ENCODE measurements around the gene RACGAP1.
"Not testable (repeated sequence)": the region's sequence is repeated elsewhere in the genome, so short reads cannot be mapped to it uniquely, and the experiment has no call there.

The RACGAP1 gene

GRCh38 chr12:50024805-50025186, 498 bp downstream of the RACGAP1 start:
- peak; percentile 53 for DNase-seq

GRCh38 chr12:50024227-50024626, 1.1 kb downstream of the RACGAP1 start:
- DNase-seq: no peak

GRCh38 chr12:50022903-50023302, 2.4 kb downstream of the RACGAP1 start:
- no peak for DNase-seq

DNA sequence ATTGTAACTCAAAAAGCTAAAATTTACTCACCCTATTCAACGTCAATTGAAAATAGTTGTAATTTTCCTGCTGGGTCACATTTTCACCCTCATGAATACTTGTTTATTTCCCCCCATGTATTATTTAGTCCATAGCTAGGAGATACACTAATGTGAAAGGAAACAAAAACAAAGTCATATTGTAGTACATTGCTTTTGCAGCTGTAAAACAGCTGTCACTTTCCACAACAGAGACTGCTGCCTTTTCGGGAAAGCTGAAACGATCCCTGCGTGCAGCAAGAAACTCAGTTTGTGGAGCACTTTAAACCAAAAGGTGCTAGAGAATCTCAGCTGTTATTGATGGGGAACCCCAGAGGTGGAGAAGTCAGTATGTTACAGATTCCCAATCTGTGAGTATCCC, 4.3 kb downstream of the RACGAP1 start:
- no peak for DNase-seq

DNA sequence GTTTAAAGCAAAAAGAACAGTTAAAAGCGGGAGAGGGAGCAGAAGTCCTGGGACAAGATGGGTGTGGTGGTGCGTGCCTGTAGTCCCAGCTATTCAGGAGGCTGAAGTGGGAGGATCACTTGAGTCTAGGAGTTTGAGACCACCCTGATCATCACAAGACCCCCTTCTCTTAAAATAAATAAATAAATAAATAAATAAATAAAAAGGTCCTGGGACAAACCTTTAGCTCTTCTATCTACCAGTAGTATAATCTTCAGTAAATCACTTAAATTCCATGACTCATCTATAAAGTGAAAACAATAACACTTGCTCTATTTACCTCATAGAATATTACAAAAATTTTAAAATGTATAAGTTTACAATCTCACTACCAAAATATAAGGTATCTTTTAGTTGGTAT, 5.8 kb downstream of the RACGAP1 start:
- DNase-seq: no peak

DNA sequence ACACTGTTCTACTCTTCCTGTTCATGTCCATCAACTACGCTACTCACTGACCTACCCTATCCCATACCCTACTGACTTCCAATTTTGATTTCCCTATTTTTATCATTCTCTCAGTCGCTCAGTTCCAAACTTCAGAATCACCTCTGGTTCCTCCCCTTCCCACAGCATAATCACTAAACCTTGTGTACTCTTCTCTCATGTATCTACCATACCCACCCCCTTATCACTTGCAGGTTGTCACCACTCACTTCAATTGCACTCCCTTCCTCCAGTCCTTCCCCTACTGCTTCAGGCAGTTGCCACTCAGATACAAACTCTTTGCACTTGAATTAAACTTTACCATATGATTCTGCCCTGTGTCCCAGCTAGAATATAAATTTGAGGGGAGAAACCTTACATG, 6.3 kb downstream of the RACGAP1 start:
- no peak for DNase-seq

DNA sequence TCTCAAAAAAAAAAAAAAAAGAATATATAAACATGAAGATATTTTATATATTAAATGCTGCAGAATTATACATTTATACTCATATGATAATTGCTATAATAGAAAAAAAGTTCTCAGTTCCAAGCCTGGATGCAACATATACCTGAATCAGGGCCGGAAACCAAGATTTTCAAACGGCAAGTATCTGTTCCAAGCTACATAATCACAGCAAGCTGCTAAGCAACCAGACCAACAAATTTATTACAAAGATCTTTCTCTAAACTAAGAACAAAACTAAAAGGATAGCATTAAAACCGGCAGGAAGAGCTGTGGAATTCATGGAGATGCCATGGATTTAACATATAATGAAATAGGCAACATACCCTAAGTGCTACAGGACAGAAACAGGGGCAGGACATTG, 7.1 kb downstream of the RACGAP1 start:
- DNase-seq: no peak

DNA sequence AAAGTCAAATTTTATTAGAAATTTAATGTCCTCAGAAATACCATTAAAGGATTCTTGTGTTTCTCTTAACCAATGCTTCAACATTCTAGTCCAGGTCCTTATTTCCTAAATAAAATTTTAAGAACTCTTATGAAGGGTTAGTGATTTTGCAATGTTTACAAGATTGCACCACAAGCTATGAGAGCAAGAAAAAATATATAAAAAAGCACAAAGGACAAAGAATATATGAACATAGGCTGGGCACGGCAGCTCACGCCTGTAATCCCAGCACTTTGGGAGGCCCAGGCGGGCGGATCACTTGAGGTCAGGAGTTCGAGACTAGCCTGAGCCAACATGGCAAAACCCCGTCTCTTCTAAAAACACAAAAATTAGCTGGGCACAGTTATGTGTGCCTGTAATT, 7.7 kb downstream of the RACGAP1 start:
- no peak for DNase-seq

DNA sequence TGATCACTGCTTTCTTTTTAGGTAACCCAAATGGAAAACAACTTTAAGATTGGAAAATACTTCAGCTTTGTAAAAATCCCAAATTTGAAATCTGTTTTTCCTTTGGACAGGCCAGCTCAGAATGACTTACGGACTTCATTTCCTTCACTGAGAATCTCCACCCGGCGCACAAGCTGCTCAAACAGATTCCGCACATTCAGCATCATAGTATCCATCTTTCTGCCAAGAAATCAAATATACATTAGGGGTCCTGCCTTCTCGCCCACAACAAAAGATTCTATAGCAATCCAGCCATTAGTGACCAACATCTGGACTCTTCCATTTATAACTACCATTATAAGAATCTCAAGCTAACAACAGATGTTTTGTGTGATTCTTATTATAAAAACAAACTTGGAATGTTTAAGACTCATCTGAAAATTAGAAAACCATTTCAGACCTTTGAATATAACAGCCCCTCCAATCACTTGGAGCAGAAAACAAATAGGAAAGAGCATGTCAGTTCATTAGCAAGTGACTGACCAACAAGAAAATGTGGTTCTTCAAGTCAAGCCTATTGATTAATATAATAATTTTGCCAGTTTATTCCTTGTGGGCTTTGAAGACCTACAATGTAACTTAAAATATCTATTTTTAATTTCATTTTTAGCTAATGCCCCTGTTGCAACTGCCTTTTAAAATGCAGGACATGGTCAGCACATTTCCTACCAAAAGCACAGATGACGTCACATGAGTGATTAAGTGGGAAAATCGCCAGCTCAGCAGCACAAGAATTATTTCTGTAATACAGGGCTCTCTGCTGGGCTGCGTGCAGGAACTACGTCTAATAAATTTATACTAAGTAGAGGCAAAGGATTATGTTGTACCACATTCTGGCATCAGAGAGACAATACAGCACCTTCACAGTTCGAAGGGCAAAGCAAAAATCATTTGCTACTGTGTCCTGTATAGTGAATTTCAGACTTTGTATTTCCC, 8.5 kb downstream of the RACGAP1 start:
- DNase-seq: no peak

- no peak for DNase-seq
These were observed 11.0 kb downstream of the RACGAP1 start for GRCh38 chr12:50014342-50014741.

GRCh38 chr12:50013361-50014147, 11.7 kb downstream of the RACGAP1 start:
- no peak for DNase-seq

DNA sequence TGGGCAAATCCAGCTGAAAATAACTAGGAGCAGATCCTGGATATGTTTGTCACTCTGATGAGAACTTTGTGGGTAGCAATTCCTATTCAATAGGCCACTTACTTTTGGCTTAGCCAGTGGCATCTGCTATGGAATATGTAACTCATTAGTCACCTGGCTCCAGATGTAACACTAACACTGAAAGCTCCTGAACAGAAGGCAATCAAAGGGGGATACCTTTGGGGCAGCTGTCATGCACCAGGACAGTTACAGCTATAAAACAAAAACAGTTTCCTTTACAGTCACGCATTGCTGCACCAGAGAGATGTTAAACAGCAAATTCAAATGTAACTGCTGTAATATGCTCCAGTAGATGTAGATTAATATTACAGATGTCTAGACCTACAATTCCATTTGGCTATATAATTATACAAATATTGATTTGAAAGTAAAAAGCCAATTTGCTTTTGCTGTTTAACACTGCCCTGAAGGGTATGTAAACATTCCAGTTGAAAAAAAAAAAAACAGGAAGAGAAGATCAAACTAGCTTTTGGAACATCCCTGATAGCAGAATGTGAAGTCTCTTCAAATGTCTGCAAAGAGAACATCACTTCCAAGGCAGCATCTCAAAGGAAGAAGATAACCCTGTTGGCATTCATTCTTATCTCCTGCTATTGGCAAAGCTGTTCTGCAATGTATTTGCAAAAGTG, 18.4 kb downstream of the RACGAP1 start:
- DNase-seq: peak; percentile 47

- DNase-seq: no peak
These were observed 19.0 kb downstream of the RACGAP1 start for GRCh38 chr12:50006280-50006679.

DNA sequence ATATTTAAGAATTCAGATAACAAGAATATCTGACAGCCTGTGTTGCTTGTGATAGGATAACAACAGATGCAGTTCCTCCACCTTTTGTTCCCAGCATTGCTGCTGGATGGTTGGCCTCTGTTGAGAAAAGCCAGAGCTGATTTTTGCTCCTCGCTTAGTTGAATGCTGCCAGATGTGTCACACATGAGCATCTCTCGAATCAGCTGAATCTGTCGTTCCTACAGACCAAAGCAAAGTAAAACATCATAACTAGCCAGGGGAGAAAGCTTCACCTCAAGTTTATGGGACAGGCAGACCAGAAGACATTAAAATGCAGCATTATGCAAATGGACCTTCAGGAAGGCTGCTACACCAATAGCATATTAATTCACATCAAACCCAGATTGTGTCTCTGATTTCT, 20.1 kb downstream of the RACGAP1 start:
- DNase-seq: no peak

DNA sequence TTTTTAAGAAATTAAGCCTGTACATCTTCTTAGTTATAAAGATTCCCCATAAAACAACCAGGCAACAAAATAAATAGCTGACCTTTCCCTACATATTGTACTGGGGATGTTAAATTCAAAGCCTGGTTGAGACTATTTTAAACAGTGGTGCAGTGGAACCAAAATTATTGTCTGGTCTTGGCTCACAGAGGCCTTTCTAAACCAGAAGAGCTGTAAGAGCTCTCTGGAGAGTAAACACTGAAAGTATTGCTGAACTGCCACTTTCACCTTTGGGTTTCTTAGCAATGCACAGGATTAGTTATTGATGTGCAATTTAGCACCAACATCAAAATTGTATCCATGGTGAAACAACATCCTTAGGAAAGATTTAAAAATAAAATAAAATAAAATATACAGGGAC, 20.6 kb downstream of the RACGAP1 start:
- no peak for DNase-seq

GRCh38 chr12:50003595-50003994, 21.7 kb downstream of the RACGAP1 start:
- no peak for DNase-seq

DNA sequence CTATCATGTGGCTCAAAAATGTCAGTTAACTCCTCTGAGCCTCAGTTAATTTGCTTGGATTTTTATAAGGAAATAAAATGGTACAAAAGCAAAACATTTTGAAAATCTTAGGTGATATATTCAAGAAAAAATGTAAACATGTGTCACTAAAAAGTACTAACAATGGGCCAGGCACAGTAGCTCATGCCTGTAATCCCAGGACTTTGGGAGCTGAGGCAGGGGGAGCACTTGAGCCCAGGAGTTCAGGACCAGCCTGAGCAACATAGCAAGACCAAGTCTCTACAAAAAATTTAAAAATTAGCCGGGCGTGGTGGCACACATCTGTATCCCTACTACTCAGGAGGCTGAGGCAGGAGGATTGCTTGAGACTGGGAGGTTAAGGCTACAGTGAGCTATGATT, 26.8 kb downstream of the RACGAP1 start:
- no peak for DNase-seq

DNA sequence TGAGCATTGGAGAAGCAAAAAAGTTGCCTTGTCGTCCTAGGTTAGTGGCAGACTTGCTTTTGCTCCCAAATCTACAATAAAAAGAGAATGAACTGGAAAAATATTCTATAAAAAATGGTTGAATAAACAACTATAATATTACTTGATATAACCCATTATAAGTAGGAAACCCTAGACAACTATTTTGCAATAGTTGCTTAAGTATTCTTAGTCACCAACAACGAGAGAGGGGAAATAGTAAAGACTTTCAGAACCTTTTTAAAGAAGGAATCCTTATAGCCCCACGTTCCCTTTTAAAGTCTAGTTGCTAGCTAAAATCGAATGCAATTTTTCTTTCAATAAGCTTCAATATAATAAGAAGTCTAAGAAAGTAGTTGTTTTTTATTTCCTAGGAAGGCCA, 35.0 kb downstream of the RACGAP1 start:
- no peak for DNase-seq

GRCh38 chr12:49989400-49989799, 35.9 kb downstream of the RACGAP1 start:
- not testable (repeated sequence) for DNase-seq

DNA sequence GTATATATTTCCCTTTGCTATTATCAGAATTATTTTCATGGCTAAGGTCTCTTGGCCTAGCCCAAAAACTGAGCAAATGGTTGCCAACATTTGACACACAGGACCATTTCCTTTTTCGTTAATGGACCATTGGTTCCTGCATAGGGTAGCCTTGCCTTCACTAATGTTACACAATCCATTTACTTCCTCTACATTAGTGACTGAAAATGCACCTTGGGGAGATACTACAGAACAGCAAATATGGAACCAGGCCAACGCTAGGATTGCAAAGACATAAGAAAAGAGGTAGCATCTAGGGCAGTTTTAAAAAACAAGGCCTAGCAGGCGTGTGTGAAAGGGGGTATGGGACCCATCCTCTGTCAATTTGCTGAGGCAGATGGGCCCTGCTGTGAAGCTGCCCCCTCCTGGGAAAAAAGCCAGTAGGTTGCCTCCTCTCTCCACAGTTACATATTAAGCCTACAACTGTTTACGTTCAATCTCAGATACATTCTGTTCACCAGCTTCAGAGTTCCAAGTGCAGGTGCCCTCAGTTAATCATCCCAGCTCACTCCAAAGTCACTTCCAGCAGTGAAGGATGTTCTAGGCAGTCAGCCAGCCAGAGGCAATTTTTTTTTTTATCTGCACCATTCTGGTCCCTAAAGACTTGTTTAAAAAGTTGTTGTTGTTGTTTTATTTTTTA, 37.5 kb downstream of the RACGAP1 start:
- DNase-seq: no peak

GRCh38 chr12:49986476-49986875, 38.8 kb downstream of the RACGAP1 start:
- DNase-seq: not testable (repeated sequence)

- DNase-seq: no peak
These were observed 39.3 kb downstream of the RACGAP1 start for GRCh38 chr12:49985981-49986380.

All from NCI-H146 (cell line).